H9 (cell line): ENCODE results near the gene TLCD3A. TPM values are rescaled to one million over a fixed set of nuclear protein-coding genes. Genes with fewer than 3 reads are reported as not detected.

ENCODE experiments used
- DNase-seq: peaks from one replicate; pipeline ENCODE4 v3.0.0-alpha.2; 2017
- H2AFZ ChIP-seq: one replicate; pipeline ENCODE4 v1.6.1; 2013; ENCODE audit warnings: mild to moderate bottlenecking, low read length, control low read depth, moderate library complexity
- H2AK5ac ChIP-seq: 2 replicates; pipeline ENCODE4 v1.6.1; 2013; ENCODE audit warnings: low read length, control low read depth, mixed read lengths; ENCODE audit not compliant: insufficient read length
- H2BK120ac ChIP-seq: one replicate; pipeline ENCODE4 v1.6.1; 2013; ENCODE audit warnings: low read depth, mild to moderate bottlenecking, low read length, control low read depth, inconsistent platforms; ENCODE audit not compliant: poor library complexity, severe bottlenecking
- H2BK12ac ChIP-seq: 2 replicates; pipeline ENCODE4 v1.6.1; 2013; ENCODE audit warnings: low read length, control low read depth, mixed read lengths, low read depth; ENCODE audit not compliant: insufficient read length
- H2BK15ac ChIP-seq: 2 replicates; pipeline ENCODE4 v1.6.1; 2013; ENCODE audit warnings: low read depth, low read length, control low read depth
- H2BK20ac ChIP-seq: one replicate; pipeline ENCODE4 v1.6.1; 2013; ENCODE audit warnings: low read depth, mild to moderate bottlenecking, low read length, control low read depth, inconsistent platforms; ENCODE audit not compliant: poor library complexity, severe bottlenecking
- H2BK5ac ChIP-seq: 2 replicates; pipeline ENCODE4 v1.6.1; 2013; ENCODE audit warnings: low read length, control low read depth, mixed read lengths; ENCODE audit not compliant: insufficient read length
- H3K14ac ChIP-seq: 2 replicates; pipeline ENCODE4 v1.6.1; 2013; ENCODE audit warnings: low read length, control low read depth; ENCODE audit not compliant: insufficient read depth
- H3K18ac ChIP-seq: 2 replicates; pipeline ENCODE4 v1.6.1; 2013; ENCODE audit warnings: low read depth, mild to moderate bottlenecking, mixed read lengths, low read length, control low read depth; ENCODE audit not compliant: insufficient read length
- H3K23ac ChIP-seq: 2 replicates; pipeline ENCODE4 v1.6.1; 2013; ENCODE audit warnings: low read length, control low read depth, mixed read lengths, low read depth; ENCODE audit not compliant: insufficient read length
- H3K23me2 ChIP-seq: 2 replicates; pipeline ENCODE4 v1.6.1; 2013; ENCODE audit warnings: low read depth, mild to moderate bottlenecking, mixed read lengths, low read length, control low read depth; ENCODE audit not compliant: insufficient read length, poor library complexity, severe bottlenecking
- H3K27ac ChIP-seq: 2 replicates; pipeline ENCODE4 v1.5.1; 2013; ENCODE audit warnings: low read length, control low read depth, mixed read lengths, low read depth; ENCODE audit not compliant: insufficient read length
- H3K27me3 ChIP-seq: 2 replicates; pipeline ENCODE4 v1.6.1; 2013; ENCODE audit warnings: low read length, control low read depth, inconsistent platforms; ENCODE audit not compliant: insufficient read depth
- H3K4ac ChIP-seq: 2 replicates; pipeline ENCODE4 v1.6.1; 2013; ENCODE audit warnings: low read depth, mild to moderate bottlenecking, control low read depth, inconsistent platforms, low read length, moderate library complexity
- H3K4me1 ChIP-seq: 2 replicates; pipeline ENCODE4 v1.6.1; 2013; ENCODE audit warnings: low read length, control low read depth, inconsistent platforms; ENCODE audit not compliant: insufficient read depth
- H3K4me2 ChIP-seq: 2 replicates; pipeline ENCODE4 v1.6.1; 2013; ENCODE audit warnings: low read length, control low read depth, mixed read lengths; ENCODE audit not compliant: insufficient read length, insufficient read depth
- H3K56ac ChIP-seq: 2 replicates; pipeline ENCODE4 v1.6.1; 2013; ENCODE audit warnings: low read depth, mild to moderate bottlenecking, mixed read lengths, low read length, control low read depth; ENCODE audit not compliant: insufficient read length
- H3K79me1 ChIP-seq: 2 replicates; pipeline ENCODE4 v1.6.1; 2013; ENCODE audit warnings: low read depth, mild to moderate bottlenecking, moderate library complexity, low read length, control low read depth, inconsistent platforms; ENCODE audit not compliant: insufficient read depth, poor library complexity, severe bottlenecking
- H3K79me2 ChIP-seq: 2 replicates; pipeline ENCODE4 v1.6.1; 2013; ENCODE audit warnings: low read length, control low read depth, inconsistent platforms; ENCODE audit not compliant: insufficient read depth
- H3K9ac ChIP-seq: 2 replicates; pipeline ENCODE4 v1.6.1; 2013; ENCODE audit warnings: low read length, control low read depth, mixed read lengths; ENCODE audit not compliant: insufficient read length; ENCODE audit errors: extremely low read depth
- H3K9me3 ChIP-seq: one replicate; pipeline ENCODE4 v1.6.1; 2013; ENCODE audit warnings: low read depth, low read length, inconsistent platforms; ENCODE audit not compliant: control insufficient read depth
- H3T11ph ChIP-seq: one replicate; pipeline ENCODE4 v1.6.1; 2013; ENCODE audit warnings: mild to moderate bottlenecking, low read length, control low read depth, inconsistent platforms
- H4K20me1 ChIP-seq: one replicate; pipeline ENCODE4 v1.6.1; 2013; ENCODE audit not compliant: control insufficient read depth, insufficient read length, insufficient read depth
- H4K5ac ChIP-seq: 2 replicates; pipeline ENCODE4 v1.6.1; 2013; ENCODE audit warnings: low read depth, mild to moderate bottlenecking, mixed read lengths, low read length, control low read depth; ENCODE audit not compliant: insufficient read length
- H4K8ac ChIP-seq: replicated peaks from 2 replicates; pipeline ENCODE4 v1.6.1; 2013; ENCODE audit warnings: low read length, control low read depth, mixed read lengths, low read depth; ENCODE audit not compliant: insufficient read length
- H4K91ac ChIP-seq: 2 replicates; pipeline ENCODE4 v1.6.1; 2013; ENCODE audit warnings: low read depth, mild to moderate bottlenecking, moderate library complexity, mixed read lengths, low read length, control low read depth; ENCODE audit not compliant: insufficient read length
- H3K27ac Mint-ChIP-seq, 3 experiments: 2 replicates in 2 of 3; 3 replicates in 1 of 3; pipeline ENCODE4 v1.8.0; 2020 to 2021; ENCODE audit warnings: mixed read lengths in 3 of 3, mild to moderate bottlenecking in 1 of 3, moderate library complexity in 1 of 3
- H3K27me3 Mint-ChIP-seq: 2 replicates; pipeline ENCODE4 v1.8.0; 2021; ENCODE audit warnings: low read depth, mild to moderate bottlenecking, moderate library complexity, mixed read lengths
- H3K36me3 Mint-ChIP-seq, 3 experiments: 2 replicates in 2 of 3; 3 replicates in 1 of 3; pipeline ENCODE4 v1.8.0; 2020 to 2021; ENCODE audit warnings: low read depth in 3 of 3, mixed read lengths in 3 of 3; ENCODE audit not compliant: insufficient read depth in 1 of 3
- H3K4me1 Mint-ChIP-seq, 2 experiments: 2 replicates each; pipeline ENCODE4 v1.8.0; 2020; ENCODE audit warnings: mixed read lengths in 2 of 2
- H3K4me3 Mint-ChIP-seq, 2 experiments: 2 replicates in 1 of 2; 3 replicates in 1 of 2; pipeline ENCODE4 v1.8.0; 2020 to 2021; ENCODE audit warnings: mild to moderate bottlenecking in 2 of 2, mixed read lengths in 2 of 2, moderate library complexity in 1 of 2
- H3K9me3 Mint-ChIP-seq, 2 experiments: 2 replicates in 1 of 2; 3 replicates in 1 of 2; pipeline ENCODE4 v1.8.0; 2020; ENCODE audit warnings: mild to moderate bottlenecking in 2 of 2, mixed read lengths in 2 of 2, moderate library complexity in 1 of 2
- CTCF ChIP-seq: fragments of 200-600 bp; sonication (generic); conservative IDR thresholded peaks from 3 replicates; pipeline ENCODE4 v1.8.0; 2021; ENCODE audit warnings: antibody characterized with exemption, mild to moderate bottlenecking
- WGBS: extraction: QIAGEN DNeasy Blood & Tissue Kit; methylation state at CpG from one replicate; pipeline ENCODE4 v1.1.7; 2013; ENCODE audit warnings: missing lambda C conversion rate, low lambda C conversion rate, mixed read lengths; ENCODE audit not compliant: insufficient read length; ENCODE audit errors: extremely low coverage; 5-methylcytosine and 5-hydroxymethylcytosine counted together
- total RNA-seq: library from RNA; stranded (reverse); gene quantifications from 2 replicates; pipeline ENCODE4 v1.2.1, GENCODE V29; 2021

Gene TLCD3A
- total RNA-seq, 1 experiment from 2014 or later: 29.6 TPM

DNA sequence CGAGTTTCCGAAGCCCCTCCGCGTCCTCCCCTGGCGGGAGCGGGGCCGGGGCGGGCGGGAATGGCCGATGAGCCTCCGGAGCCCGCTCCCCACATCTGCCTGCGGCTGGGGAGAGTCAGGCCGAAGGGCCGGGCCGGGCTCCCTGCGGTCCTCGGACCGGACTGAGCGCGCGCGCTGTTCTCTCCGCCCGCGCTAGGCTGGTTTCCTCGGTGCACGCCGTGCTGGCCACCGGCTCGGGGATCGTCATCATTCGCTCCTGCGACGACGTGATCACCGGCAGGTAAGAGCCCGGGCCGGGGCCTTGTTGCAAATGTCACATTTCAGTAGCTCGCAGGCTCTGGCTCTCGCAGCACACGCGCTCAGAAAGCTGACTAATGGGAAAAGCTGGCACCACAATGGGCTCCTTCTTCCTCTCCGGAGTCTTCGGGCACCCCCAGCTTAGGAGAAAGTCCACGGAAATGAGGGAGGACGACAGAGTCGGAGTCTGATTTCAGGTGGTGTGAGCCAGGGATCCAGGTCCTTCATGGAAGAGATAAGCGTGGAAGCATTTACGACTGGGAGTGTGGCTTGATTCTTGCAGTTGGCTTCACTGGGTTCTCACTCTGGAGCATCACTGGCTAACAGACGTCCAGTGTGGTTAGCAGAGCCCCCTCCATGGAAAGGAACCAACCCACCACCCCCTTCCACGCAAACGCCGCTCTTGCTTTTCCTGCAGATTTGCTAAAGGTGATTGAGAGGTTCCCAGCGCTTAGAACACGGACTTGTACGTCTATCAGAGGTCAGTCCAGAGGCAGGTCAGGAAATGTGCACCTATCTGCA is 715 bp downstream of the TLCD3A start:
- H2BK15ac ChIP-seq: no peak overlapping the region
- H2BK20ac ChIP-seq: no peak overlapping the region
- Mint-ChIP-seq H3K27ac (peak overlapping the region in 2 of 3 experiments; percentile 22 to 52; a peak in 3 of 7 replicates), H3K9me3 (no peaks in the 10 kb centered on the region), H3K4me3 (peak overlapping the region; percentile 89 to 94), H3K27me3 (peaks cover 7% of the 10 kb centered on the region), H3K36me3 (peaks cover 25 to 46% (median 34%) of the 10 kb centered on the region in 3 experiments), H3K4me1 (peaks cover 8 to 23% of the 10 kb centered on the region in 2 experiments)
- no peak overlapping the region for H2BK12ac ChIP-seq
- no peak overlapping the region for H2BK5ac ChIP-seq
- no peak overlapping the region for H3K56ac ChIP-seq
- H3K4ac ChIP-seq: no peak overlapping the region
- peak overlapping the region; percentile 73; the same call in 1 of the 2 replicates for H3K14ac ChIP-seq
- no peak overlapping the region for H4K5ac ChIP-seq
- H2BK120ac ChIP-seq: no peak overlapping the region
- H3K27ac ChIP-seq: no peak overlapping the region
- H3K79me1 ChIP-seq: no peaks in the 10 kb centered on the region
- DNase-seq: no peak
- H3K4me2 ChIP-seq: peak overlapping the region; percentile 87
- no CpG with 5 or more reads among the region's 57 CpGs for WGBS
- no peak overlapping the region for H4K91ac ChIP-seq
- peak overlapping the region; percentile 32 for H3K18ac ChIP-seq
- H3K23ac ChIP-seq: no peak overlapping the region
- no peaks in the 10 kb centered on the region for H4K20me1 ChIP-seq
- TF ChIP-seq CTCF: no peak
- no peaks in the 10 kb centered on the region for H3K4me1 ChIP-seq
- H3K9ac ChIP-seq: peak overlapping the region; percentile 52
- H4K8ac ChIP-seq: no peak overlapping the region
- H2AFZ ChIP-seq: no peak overlapping the region
- H3K79me2 ChIP-seq: no peaks in the 10 kb centered on the region
- H3K23me2 ChIP-seq: peaks cover 6% of the 10 kb centered on the region
- H3K27me3 ChIP-seq: no peaks in the 10 kb centered on the region
- no peak overlapping the region for H3T11ph ChIP-seq
- no peak overlapping the region for H2AK5ac ChIP-seq
- no peaks in the 10 kb centered on the region for H3K9me3 ChIP-seq
